ACC112 (cell line): ENCODE results near the gene PECR.

ENCODE experiments used
- H2AFZ ChIP-seq: fragments of 200-600 bp; sonication (generic); one replicate; pipeline ENCODE4 v1.6.0; 2017; ENCODE audit warnings: antibody characterized with exemption, low read length; ENCODE audit not compliant: unreplicated experiment
- H3K27ac ChIP-seq: fragments of 200-600 bp; sonication (generic); 2 replicates; pipeline ENCODE4 v1.5.1; 2014; ENCODE audit warnings: low read depth, mild to moderate bottlenecking, antibody characterized with exemption, low read length, moderate library complexity
- H3K27me3 ChIP-seq: fragments of 200-600 bp; sonication (generic); 2 replicates; pipeline ENCODE4 v1.6.1; 2014; ENCODE audit warnings: mild to moderate bottlenecking, antibody characterized with exemption, low read length, moderate library complexity, mixed read lengths; ENCODE audit not compliant: insufficient read depth
- H3K36me3 ChIP-seq: fragments of 200-600 bp; sonication (generic); 2 replicates; pipeline ENCODE4 v1.6.1; 2016; ENCODE audit warnings: mild to moderate bottlenecking, antibody characterized with exemption, low read length, moderate library complexity, mixed read lengths; ENCODE audit not compliant: insufficient read depth
- H3K4me1 ChIP-seq: fragments of 200-600 bp; sonication (generic); one replicate; pipeline ENCODE4 v1.6.1; 2016; ENCODE audit warnings: low read length, mixed read lengths; ENCODE audit not compliant: insufficient read depth, unreplicated experiment, control insufficient read depth
- H3K4me3 ChIP-seq: fragments of 200-600 bp; sonication (generic); 2 replicates; pipeline ENCODE4 v1.5.1; 2014; ENCODE audit warnings: mild to moderate bottlenecking, low read depth, low read length
- H3K79me2 ChIP-seq: fragments of 200-600 bp; sonication (generic); one replicate; pipeline ENCODE4 v1.6.0; 2016; ENCODE audit warnings: low read length; ENCODE audit not compliant: control insufficient read depth, unreplicated experiment, insufficient read depth

The PECR gene

GRCh38 chr2:216081487-216082116, at the start of gene PECR, which contains the start of gene TMEM169:
PECR (minus strand) TSS chr2:216081809; CDS start chr2:216081741, 68 bp downstream.
TMEM169 (plus strand) TSS chr2:216081919; CDS start chr2:216095964, 14,045 bp downstream.
- Histone ChIP-seq H3K4me1 (peaks cover 5% of the 10 kb centered on the region), H3K36me3 (no peaks in the 10 kb centered on the region), H3K27ac (no peak within 1 kb of the TSS), H3K79me2 (no peaks in the 10 kb centered on the region), H3K27me3 (no peaks in the 10 kb centered on the region), H2AFZ (peak within 1 kb of the TSS; percentile 87), H3K4me3 (peak within 1 kb of the TSS; percentile 91)

- Histone ChIP-seq H3K36me3 (peaks cover 82% of the 10 kb centered on the region), H2AFZ (no peak overlapping the region), H3K27me3 (no peaks in the 10 kb centered on the region), H3K79me2 (peaks cover 24% of the 10 kb centered on the region), H3K4me3 (no peak overlapping the region), H3K4me1 (no peaks in the 10 kb centered on the region), H3K27ac (no peak overlapping the region)
These were observed 48.9 kb upstream of the PECR start for GRCh38 chr2:216130346-216130971.

DNA sequence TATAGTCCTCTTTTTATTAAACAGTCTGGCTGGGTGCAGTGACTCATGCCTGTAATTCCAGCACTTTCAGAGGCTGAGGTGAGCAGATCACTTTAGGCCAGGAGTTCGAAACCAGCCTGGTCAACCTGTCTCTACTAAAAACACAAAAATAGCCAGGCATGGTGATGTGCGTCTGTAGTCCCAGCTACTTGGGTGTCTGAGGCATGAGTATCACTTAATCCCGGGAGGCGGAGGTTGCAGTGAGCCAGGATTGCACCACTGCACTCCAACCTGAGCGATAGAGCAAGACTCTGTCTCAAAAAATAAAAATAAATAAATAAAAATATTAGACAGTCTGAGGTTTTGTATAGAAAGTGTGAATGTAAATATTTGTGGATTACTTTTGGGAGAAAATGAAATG, 45.3 kb upstream of the PECR start:
- H3K79me2 ChIP-seq = peaks cover 38% of the 10 kb centered on the region
- H3K36me3 ChIP-seq = peaks cover 74% of the 10 kb centered on the region
- no peak overlapping the region for H2AFZ ChIP-seq
- no peak overlapping the region for H3K4me3 ChIP-seq
- H3K4me1 ChIP-seq = no peaks in the 10 kb centered on the region
- H3K27ac ChIP-seq = no peak overlapping the region
- H3K27me3 ChIP-seq = no peaks in the 10 kb centered on the region

DNA sequence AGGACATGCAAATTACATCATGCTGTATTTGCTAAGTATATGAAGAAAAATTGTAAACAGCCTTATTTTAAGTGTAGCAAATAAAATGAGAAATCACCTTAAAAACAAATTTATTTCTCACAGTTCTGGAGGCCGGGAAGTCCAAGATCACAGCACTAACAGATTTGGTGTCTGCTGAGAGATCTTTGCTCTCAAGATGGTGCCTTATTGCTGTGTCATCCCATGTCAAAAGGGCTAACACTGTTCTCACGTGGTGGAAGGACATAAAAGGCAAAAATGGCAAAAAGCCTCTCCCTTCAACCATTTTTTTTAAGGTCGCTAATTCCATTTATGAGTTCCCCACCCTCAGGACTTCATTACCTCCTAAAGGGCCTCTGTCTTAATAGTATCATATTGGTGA, 39.6 kb upstream of the PECR start:
- peaks cover 69% of the 10 kb centered on the region for H3K36me3 ChIP-seq
- H3K4me1 ChIP-seq = peaks cover 16% of the 10 kb centered on the region
- no peaks in the 10 kb centered on the region for H3K27me3 ChIP-seq
- no peak overlapping the region for H3K4me3 ChIP-seq
- 0 out of 2 replicates have a peak overlapping the region, but pooled peaks have one; percentile 2 for H3K27ac ChIP-seq
- peaks cover 66% of the 10 kb centered on the region for H3K79me2 ChIP-seq
- H2AFZ ChIP-seq = no peak overlapping the region

DNA sequence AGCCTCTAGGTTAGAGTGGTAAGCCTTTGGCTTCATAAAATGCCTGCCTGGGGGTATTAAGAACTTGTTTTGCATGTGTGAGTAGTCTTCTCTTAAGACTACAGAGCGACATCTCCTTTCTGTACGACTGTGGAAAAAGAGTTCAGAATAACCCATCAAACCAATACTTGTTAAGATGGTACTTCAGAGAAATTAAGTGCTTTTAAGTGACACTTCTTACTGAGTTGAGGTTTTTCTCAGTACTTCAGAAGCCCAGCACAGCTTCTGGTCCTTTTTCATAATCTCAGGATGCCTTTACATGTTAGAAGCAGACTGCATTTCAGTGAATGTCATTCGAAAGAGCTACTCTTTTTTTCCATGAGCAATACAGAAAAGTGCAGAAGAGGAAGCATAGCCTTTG, 38.4 kb upstream of the PECR start:
- Histone ChIP-seq H2AFZ (no peak overlapping the region), H3K79me2 (peaks cover 75% of the 10 kb centered on the region), H3K36me3 (peaks cover 59% of the 10 kb centered on the region)

GRCh38 chr2:216119146-216119545, 37.5 kb upstream of the PECR start:
- Histone ChIP-seq H3K27me3 (no peaks in the 10 kb centered on the region), H3K4me1 (peaks cover 25% of the 10 kb centered on the region), H2AFZ (no peak overlapping the region), H3K79me2 (peaks cover 71% of the 10 kb centered on the region), H3K36me3 (peaks cover 53% of the 10 kb centered on the region), H3K4me3 (no peak overlapping the region), H3K27ac (no peak overlapping the region)

More for the DNA sequence above, 38.4 kb upstream of the PECR start:
- no peaks in the 10 kb centered on the region for H3K27me3 ChIP-seq
- no peak overlapping the region for H3K27ac ChIP-seq
- H3K4me3 ChIP-seq = no peak overlapping the region
- H3K4me1 ChIP-seq = peaks cover 25% of the 10 kb centered on the region

DNA sequence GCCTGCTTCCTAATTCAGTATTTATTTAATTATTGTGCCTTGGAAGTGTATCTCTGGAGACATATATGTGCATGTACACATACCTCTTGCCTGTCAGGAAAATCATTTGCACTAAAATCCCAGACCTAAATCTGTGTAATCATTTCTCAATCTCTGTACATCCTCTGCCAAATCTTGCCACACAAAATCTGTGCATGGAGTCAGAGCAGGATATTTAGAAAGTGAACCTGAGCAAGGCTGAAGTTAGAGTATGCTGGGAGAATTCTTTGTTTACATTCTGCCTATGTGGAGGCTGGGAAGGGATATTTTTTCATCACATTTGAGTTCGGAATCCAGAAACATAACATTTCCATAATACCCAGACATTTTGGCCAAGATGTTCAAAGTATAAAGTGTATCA, 36.9 kb upstream of the PECR start:
- Histone ChIP-seq H3K79me2 (peaks cover 72% of the 10 kb centered on the region), H3K4me3 (no peak overlapping the region), H3K27me3 (no peaks in the 10 kb centered on the region), H3K36me3 (peaks cover 55% of the 10 kb centered on the region), H3K4me1 (peaks cover 25% of the 10 kb centered on the region), H3K27ac (no peak overlapping the region), H2AFZ (no peak overlapping the region)

DNA sequence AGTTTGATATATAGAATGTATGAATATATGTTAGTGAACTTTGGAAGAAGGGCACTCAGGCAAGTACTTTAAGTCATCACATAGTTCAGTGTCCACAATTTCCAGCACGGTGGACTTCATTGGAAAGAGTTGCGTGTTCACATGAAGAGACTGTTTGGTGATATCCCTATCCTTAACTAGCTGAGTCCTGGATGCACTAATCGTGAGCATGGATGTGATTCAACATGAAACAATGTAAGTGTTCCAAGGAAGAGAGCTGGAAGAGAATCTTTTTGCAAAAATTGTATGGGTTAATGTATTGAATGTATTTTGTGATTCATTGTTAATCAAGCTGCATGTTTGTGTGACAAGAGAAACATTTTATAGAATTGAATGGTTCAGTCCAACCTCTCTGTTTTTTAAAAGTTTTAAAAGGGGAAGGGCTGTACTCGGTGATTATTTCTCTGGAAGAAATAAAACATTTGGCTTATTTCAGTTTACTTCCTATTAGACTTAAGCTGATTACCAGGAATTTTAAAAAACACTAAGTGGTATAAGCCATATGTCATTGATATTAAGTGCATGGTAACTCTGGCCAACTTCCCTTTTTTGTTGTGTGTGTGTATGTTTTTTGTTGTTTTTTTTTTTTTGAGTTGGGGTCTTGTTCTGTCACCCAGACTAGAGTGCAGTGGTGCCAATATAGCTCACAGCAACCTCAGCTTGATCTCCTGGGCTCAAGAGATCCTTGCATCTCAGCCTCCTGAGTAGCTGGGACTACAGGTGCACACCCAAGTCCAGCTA, 36.1 kb upstream of the PECR start:
- H3K27ac ChIP-seq = no peak overlapping the region
- no peaks in the 10 kb centered on the region for H3K27me3 ChIP-seq
- peaks cover 56% of the 10 kb centered on the region for H3K36me3 ChIP-seq
- peaks cover 28% of the 10 kb centered on the region for H3K4me1 ChIP-seq
- peaks cover 74% of the 10 kb centered on the region for H3K79me2 ChIP-seq
- no peak overlapping the region for H3K4me3 ChIP-seq
- H2AFZ ChIP-seq = no peak overlapping the region

DNA sequence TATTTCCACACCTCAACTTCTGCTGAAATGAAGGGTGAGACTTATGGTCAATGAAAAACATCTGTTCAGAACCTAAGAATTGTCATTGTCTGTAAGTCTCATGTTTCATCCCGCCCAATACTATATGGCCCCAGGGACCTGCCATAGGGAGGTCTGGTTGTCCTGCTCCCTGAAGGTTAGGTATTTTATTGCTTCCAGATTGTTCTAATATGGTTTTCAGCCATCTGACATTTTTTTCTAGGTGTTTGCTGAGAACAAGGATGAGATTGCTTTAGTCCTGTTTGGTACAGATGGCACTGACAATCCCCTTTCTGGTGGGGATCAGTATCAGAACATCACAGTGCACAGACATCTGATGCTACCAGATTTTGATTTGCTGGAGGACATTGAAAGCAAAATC, 34.8 kb upstream of the PECR start:
- Histone ChIP-seq H2AFZ (no peak overlapping the region), H3K27ac (no peak overlapping the region), H3K27me3 (no peaks in the 10 kb centered on the region), H3K36me3 (peaks cover 49% of the 10 kb centered on the region), H3K79me2 (peaks cover 79% of the 10 kb centered on the region), H3K4me3 (no peak overlapping the region), H3K4me1 (peaks cover 42% of the 10 kb centered on the region)

DNA sequence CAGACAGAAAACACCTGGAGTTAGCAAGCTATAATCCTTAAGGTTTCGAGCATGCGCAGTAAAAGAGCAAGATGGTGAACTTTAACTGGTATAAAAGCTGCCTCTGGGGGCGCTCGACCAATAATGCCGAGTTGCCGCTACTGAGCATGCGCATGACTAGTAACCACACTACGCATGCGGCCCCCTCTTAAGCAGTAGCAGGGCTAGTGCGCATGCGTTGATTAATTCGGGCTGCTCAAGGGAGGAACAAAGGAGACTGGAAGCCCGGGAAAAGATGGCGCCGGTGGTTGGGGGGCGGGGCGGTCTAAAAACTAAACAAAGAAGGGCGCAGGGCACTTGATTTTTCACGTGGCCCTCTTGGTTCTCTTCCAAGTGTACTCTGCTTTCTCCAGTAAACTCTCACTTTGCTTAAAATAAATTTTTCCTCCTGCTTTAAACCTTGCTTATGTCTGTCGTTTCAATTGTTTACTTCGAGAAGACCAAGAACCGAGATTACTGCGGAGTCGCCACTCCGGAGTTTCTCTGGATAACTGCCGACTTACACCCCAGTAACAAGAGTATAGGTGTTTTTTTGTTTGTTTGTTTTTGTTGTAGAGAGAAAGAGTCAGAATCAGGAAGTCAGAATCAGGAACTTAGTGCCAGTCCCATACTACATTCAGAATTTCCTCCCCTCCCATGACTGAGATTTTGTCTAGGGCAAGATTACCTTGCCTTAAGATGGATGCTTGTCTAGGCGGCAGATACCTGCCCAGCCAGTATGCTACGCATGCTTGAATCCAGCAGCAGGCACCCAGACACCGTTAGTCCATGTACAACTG, 33.3 kb upstream of the PECR start:
- H2AFZ ChIP-seq = peak overlapping the region; percentile 56
- peak overlapping the region; percentile 77 for H3K4me3 ChIP-seq
- H3K36me3 ChIP-seq = peaks cover 57% of the 10 kb centered on the region
- H3K79me2 ChIP-seq = peaks cover 88% of the 10 kb centered on the region
- H3K27me3 ChIP-seq = no peaks in the 10 kb centered on the region
- peaks cover 53% of the 10 kb centered on the region for H3K4me1 ChIP-seq
- H3K27ac ChIP-seq = peak overlapping the region; percentile 63
